Activated CD4-positive, alpha-beta T cell treated with anti-CD3 and anti-CD28 coated beads for 48 hours (primary cell): Measurements from ENCODE around the gene FRMPD4.

Source experiments
- DNase-seq: peaks from one replicate; pipeline ENCODE4 v3.0.0-alpha.2; 2020

Gene FRMPD4

DNA sequence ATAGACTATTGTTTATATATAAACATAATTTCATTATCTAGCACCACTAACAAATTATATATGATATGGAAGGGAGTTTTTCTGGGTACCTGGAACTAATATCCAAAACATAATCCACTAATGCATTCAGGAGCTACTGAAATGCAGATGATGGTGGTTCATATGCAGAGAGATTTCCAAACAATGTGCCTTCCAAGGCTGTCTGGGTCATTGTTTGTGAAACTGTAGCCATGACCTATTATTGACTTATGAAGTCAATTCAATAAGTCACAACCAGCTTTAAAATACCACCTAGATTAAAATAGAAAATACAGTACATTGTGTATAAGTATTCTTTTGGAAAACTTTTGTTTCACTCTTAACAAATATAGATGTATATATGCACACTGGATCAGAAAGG lies 415.9 kb downstream of the FRMPD4 start:
- DNase-seq: no peak

DNA sequence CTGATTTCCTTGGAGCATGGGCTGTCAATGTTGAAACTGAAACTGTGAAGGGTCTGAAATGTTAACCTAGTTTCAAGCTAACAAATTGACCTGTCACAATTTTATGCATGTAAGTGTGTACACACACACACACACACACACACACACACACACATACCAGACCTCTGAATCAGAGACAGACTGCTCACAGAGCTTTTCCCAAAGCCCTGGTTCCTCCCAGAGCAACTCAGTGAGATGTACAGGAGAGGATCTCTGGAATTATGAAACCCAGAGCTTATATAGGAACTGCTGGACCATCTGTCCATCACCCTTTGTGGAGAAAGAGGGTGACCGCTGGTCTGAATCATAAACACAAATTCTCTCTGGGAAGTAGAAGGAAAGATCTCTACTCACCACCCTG lies 424.8 kb downstream of the FRMPD4 start:
- DNase-seq: no peak

DNA sequence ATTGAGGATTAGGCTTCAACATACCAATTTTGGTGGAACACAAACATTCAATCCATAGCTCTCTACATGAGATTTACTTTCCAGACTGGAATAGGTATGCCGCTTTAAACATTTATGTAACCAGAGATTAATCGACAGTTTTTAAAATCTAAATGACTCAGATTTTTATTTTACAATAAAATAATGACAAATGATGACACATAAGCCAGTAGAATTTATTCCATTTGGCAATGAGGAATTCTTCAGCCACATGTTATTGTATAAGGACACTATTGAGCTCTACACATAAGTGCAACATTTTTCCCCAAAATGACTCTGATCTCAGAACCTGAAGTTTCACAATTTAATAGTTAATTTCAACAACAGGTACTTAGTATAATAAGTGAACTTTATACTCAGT lies 425.9 kb downstream of the FRMPD4 start:
- no peak for DNase-seq

DNA sequence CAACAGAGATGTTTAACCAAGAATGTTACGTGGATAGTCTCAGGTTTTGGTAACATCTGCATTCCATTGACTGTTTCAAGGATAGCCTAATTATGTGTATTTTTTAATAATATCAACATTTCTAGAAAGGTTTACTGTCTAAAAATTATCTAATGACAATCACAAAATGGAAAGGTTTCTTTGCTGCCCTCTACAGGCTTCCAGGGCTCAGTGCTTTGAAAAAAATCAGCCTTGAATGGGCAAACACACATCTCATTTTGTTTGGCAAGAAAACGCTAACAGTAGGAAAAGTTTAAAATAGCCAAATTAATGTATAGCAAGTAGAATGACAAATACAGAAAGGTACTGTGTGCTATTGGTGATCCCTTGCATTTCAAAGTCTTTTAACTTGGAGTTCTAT lies 429.6 kb downstream of the FRMPD4 start:
- DNase-seq: no peak

DNA sequence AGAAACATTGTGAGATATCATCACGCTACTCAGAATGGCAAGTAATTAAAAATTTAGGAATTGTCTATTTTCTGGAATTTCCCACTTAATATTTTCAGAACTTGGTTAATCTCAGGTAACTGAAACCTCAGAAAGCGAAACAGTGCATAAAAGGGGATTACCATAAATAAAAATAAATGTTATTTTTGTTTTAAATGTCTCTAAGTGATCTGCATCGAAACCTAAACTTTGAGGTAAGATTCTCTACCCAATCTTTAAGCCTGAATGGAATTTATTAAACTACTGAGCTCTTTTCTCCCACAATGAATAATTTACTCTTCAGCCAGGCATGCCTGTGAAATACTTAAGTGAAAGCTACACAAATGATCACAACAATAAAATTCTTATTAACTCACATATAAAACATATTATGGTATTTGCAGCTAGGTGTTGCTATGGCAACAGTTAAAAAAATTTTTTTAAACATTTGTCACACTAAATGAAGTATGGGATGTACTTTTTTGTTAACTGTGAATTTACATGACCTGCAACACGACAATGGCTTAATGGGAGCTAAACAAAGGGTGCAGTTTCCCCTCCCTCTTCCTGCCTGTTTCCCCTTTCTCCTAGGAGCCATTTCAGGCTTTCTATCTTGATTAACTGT lies 432.7 kb downstream of the FRMPD4 start:
- no peak for DNase-seq

DNA sequence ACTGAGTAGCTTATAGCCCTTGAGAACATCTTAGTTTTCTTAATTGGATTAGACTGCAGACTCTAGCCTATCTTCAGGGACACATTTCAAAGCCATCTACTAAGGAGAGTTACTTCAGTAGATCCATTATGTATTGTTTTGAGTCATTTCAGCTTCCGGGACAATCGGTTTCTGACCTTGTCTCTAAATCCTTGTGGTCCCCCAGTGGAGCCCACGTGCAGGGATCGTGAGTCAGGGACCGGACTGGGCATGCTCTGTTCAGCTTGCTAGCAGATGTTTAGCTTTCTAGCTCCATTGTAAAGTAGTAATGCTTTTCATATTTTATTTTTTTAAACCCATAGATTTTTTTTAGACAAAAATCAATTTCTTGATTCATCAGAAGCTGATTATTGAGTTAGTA lies 441.0 kb downstream of the FRMPD4 start:
- DNase-seq: no peak

DNA sequence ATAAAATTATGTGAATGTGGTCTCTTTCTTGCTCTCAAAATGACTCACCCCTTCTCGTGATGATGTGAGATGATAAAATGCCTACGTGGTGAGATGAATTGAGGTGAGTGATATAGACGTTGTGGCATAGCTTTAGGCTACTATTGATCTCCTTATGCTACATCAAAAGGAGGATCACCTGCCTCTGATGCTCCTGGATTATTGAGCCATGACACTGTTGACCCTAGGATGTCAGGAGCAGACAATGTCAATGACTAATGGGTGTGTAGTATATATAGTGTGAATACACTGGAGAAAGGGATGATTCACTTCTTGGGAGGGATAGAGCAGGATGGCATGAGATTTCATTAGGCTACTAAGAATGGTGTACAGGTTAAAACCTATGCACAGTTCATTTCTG lies 442.3 kb downstream of the FRMPD4 start:
- DNase-seq: no peak

DNA sequence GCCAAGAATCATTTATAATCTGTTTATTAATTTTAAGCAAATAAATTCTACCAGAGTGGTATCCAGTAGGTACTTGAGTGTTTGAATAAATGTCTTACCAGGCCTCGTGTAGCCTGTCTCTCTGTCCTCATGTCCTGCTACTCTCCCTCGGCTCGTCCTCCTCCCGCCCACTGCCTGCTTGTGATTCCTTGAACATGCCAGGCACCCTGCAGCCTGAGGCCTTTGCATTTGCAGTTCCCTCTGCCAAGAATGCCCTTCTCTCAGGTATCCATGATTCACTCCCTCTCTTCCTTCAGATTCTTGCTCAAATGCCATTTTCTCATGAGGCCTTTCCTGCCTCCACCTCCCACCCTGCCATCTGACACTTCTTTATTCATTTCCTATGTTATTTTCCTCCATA lies 443.3 kb downstream of the FRMPD4 start:
- no peak for DNase-seq

DNA sequence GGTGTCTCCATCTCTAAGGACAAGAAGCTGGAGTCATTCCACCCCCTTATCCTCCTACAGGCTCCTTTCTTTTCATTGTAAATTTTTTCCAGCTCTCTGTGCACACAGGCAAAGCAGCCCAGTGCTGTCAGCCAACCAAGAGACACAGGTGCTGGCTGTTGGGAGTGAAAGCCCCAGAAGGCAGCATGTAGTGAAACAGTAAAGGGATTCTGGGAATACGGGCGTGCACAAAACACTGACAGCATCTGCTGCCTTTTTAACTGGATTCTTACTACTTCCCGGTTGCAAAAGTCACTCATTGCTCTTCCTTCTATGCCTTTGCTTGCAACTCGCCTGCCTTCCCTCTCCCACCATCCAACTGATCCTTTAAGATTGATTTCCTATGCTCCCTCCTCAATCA lies 444.4 kb downstream of the FRMPD4 start:
- no peak for DNase-seq

DNA sequence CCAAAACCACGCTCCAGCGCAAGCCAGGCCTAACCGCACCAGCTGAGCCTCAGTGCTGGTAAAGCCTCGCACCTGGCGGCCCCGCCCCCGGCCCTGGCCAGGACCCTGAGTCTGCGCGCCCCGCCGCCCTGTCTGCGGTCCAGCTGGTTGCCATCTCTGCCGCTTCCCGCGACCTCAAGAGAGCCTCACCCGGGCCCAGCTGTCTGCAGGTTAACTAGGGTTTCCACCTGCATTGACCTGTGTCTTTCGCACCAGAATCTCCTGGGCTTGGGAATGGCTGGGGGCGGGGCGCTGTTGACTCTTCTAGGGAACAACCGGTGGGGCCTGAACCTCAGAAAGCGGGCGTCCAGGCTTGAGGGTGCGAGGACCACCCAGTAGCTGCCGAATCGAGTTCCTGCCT lies 445.3 kb downstream of the FRMPD4 start:
- DNase-seq: no peak

DNA sequence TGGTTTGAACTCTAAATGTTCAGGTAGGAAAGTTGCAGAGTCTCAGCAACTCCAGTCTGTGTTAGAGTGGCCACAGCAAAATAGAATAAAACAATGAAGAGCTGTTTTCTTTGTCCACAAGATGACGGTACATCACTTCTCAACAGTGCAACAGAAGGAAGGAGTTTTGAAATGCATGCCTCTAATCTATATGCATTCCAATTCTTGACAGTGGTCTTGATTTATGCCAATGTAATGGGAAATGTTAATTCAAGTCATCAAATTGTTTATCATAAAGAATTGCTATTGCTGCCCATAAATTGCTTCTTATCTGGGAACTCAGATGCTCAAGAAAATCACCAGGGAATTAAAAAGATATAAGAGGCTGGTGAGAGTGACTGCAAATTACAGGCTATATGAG lies 457.4 kb downstream of the FRMPD4 start:
- no peak for DNase-seq

DNA sequence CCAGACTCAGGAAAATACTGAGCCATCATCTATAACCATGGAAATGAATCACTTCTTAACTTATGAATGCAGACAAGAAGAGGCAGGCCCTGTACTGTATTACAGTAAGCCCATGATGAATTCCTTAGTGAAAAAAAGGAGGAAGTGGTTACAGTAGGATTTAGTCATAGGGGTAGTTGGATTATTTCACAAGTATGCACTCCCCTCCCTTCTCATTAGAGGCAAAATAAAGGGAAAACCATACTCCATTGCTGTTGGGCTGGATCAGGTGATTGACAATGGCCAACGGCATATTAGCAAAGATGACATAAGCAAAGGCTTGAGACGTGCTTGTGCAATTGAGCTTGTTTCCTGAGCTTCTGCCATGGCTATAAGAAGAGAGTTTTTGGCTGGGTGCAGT lies 471.8 kb downstream of the FRMPD4 start:
- no peak for DNase-seq

DNA sequence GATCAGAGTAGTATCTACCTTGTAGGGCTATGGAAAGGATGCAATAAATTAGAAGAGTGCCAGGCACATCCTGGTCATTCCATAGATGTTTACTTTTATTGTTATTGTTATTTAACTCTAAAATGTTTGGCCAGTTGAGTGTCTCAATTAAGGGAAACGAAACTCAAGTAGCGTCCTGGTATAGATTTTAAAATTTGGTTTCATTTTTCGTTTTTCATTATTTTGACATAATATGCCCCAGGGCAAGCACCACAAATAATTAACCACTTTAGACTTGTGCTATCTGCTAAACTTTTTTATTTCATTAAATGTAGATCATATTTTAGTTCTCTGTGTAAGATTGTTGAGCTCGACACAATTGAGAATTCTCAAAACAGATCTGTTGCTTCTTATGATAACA lies 473.2 kb downstream of the FRMPD4 start:
- no peak for DNase-seq

DNA sequence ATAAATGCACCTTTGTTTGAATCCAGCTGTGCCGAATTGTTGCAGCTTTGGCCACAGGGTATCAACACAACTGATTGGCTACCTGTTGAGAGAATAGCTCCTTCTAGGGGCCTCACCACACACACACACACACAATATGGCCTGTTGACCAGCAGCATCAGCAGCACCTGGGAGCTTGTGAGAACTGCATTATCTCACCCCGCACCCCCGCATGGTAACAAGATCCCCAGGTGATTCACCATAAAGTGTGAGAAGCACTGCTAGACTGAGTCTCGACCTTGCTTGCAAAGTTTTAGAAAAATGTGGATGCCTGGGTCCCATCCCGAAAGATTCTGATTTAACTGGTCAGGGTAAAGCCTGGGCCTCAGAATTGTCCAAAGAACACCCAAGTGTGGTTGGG lies 476.0 kb downstream of the FRMPD4 start:
- no peak for DNase-seq

DNA sequence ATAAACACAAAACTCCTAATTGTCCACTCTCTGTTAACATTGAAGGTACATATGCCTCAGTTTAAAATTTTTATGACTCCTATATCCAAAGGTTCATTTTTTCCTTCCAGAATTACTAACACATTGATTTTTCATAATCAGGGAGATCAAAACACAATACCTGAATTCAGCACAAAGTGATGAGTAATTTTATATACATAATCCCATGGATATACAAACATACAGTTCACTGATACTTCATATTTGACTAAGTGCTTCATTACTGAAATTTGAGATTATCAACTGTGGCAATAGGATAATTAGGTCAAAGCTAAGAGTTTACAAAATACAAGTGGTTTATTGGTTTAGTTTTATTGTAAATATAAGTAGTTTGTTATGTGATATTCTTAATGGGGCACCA lies 476.8 kb downstream of the FRMPD4 start:
- no peak for DNase-seq

DNA sequence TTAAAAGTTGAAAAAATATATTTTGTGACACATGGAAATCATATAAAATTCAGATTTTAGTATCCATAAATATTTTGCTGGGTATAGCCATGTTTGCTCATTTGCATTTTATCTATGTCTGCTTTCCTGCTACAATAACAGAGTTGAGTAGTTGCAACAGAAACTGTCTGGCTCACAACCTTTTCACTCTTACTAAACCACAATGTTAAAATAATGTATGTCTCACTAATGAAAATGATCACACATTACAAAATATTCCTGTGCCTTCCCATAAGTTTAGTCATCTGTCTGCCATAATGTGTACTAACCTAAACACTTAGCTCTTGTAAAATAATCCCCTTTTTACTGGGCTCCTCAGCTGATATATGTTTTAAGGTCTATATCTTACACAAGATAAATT lies 479.0 kb downstream of the FRMPD4 start:
- DNase-seq: no peak

DNA sequence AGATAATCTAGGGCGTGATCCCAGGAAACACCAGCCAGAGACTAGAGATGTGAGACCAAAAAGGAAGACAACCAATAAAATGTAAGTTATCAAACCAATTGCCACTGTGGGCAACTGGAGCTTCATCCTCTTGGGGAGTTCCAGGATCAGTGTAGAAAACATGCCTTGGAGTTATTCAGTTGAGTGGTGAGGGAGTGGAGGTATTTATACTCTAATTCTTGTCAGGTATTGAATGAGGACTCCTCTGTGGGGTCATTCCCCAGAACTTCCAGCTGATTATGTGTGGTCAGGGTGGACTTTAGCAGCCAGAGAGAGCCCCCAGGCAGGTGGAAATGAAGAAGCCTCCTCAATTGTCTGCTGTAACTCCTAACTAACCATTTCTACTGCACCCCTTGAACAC lies 509.0 kb downstream of the FRMPD4 start:
- DNase-seq: no peak

DNA sequence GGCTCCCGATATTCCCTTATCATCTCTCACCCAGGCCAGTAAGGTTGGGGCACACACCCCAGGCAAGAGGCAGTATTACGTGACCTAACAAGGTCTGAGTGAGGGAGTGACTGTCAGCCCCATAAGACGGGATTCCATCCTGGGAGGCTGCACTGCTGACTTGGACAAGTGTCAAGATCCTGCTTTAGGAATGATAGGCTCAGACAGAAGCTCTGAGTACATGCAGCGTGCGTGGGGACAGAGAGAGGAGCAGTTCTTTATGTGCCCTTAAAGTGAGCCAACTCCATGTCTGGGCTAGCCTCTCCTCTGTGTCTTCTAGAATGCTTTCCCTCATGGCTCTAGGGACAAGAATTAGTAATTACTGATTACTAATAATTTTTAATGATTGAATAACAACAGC lies 510.7 kb downstream of the FRMPD4 start:
- DNase-seq: no peak

DNA sequence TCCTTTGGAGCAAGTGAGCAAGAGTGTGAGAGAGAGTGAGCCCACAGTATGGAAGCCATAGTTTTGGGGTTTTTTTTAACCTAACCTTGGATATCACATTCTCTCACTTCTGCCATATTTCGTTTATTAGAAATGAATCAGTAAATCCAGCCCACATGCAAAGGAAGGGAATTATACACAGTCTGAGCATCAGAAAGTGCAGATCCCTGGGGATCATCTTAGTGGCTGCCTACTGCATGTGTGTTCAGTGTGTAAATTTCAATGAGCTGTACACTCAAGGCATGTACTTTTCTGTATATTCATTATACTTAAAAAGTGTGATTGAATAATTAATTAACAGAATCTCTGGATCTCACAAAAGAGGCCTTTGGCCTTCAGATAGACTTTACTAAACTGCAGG lies 519.2 kb downstream of the FRMPD4 start:
- no peak for DNase-seq

DNA sequence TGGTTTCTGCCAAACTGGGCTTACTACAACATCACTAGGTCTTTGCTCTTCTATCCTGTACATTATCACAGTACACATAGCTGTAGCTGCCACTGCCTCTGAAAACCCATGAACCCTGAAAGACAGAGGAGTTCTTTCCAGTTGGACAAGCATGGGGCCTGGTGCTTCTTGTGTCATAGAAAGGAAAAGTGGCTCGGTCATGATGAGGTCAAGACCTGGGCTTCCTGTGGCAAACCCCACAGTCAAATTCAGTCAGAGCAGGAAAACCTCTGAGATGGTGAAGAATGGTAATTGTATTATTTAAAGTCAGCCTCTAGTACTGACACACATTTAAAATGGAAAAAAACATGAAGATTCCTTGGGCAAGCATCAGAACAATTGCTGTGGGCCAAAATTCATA lies 519.6 kb downstream of the FRMPD4 start:
- DNase-seq: no peak

DNA sequence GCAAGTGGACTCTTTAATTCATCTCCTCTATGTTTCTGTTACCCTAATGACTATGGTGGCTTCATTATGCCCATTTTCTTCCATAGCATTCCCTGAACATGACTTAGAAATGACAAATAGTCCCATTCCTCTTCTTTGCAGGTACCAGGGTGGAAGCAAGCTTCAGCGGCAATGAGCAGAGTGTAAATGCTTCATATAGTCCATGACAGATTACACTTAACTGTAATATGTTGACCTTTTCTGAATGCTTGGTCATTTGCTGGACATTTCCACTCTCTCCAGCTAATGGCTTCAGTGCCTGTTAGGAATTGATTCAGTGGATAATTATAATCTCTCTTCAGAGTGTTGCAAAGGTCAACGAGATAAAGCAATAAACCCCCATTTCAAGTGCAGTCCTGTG lies 523.2 kb downstream of the FRMPD4 start:
- no peak for DNase-seq

DNA sequence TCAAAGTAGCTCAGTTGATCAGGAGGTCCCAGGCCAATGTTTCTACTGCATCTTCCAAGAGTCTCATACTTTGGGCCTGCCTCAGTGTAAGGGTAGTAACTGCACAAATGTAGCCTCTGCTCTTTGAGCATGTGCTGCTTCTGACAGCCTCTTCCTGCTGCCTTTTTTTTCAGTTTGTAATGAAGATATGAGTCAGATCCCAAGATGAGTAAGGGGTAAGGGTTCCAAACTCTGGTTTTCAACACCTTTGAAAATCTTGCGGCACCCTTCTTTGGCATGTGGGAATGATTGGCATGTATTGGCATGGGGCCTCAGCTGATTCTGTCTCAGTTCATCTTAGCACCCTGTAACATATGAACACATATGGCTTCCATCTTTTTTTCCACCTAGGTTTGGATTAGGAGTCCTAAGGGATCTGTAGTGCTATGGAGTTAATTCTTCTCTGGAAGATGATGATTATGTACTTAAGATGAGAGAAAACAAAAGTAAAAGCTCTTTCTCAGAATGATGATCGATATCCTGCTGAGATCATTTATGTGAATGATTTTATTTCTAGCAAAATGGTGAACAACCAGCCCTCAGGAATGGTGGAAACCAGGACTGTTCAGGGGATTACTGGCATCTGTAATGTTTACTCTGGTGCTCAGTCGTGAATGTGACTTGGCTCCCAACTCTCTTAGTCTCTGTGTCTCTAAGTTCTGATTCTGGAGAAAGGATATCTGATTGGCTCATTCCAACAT lies 534.3 kb downstream of the FRMPD4 start:
- DNase-seq: no peak

DNA sequence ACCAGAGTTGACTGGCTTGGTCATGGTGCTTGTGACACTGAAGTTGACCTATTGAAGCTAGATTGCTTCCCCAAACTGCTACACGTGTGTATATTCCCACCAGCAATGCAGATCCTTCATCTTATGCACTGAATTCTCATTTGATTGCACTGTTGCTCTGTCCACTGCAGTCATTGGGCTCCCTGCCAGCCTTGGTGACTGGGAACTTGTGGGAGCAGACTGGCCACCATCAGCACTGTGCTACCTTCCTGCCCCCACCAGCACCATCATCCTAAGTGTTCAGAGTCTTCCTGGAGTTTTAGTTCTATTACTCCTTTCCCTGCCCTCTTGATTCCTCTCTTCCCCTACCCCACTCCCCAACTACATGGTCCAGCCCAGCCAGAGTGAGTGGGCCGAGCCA lies 535.2 kb downstream of the FRMPD4 start:
- DNase-seq: no peak

DNA sequence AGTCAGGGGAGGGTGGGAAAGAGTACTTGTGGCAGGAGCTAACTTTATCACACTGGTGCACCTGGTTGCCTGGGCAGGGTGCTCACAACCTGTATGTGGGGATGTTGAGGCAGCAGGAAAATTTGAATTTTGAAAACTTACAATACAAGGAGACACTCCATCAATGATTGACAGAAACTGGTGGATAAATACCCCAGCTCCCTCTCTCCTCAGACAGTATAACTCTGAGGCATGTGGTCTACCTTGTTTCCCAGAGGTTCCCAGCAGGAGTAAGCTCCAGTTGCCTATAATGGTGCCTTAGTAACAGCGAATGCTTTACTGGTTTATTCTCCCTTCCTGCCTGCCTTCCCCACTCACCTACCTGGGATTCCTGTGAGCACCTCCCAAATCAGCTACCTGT lies 541.2 kb downstream of the FRMPD4 start:
- no peak for DNase-seq

DNA sequence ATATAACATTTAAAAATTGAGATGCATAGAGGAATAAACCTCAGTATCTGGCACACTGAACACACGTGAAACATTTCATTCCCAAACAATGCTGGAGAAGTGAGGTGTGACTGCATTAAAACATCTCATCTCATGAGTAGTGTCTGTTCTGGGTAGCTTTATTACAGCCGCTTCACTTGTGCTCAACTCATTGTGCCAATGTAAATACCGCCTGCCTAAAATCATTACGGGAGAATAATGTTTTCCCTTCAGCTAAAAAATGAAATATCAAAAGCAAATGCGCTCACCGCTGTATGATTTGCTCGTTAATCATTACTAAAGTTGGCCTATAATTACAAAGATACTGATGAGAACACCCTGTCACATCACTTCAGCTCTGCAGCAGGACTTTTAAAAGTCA lies 542.8 kb downstream of the FRMPD4 start:
- DNase-seq: no peak
